C4-2B (cell line): ENCODE results near the gene GLS.

Source experiments
- ZFX ChIP-seq: fragments of 450-650 bp; IDR thresholded peaks from 2 replicates; pipeline ENCODE4 v1.6.1; 2017
- TF ChIP-seq, protein P1 (sequence below): fragments of 450-650 bp; conservative IDR thresholded peaks from 2 replicates; pipeline ENCODE4 v1.5.1; 2017; ENCODE audit warnings: mild to moderate bottlenecking

GRCh38 chr2:191003405-191004309 lies 123.0 kb downstream of the GLS start:
- TF ChIP-seq, protein P1, sequence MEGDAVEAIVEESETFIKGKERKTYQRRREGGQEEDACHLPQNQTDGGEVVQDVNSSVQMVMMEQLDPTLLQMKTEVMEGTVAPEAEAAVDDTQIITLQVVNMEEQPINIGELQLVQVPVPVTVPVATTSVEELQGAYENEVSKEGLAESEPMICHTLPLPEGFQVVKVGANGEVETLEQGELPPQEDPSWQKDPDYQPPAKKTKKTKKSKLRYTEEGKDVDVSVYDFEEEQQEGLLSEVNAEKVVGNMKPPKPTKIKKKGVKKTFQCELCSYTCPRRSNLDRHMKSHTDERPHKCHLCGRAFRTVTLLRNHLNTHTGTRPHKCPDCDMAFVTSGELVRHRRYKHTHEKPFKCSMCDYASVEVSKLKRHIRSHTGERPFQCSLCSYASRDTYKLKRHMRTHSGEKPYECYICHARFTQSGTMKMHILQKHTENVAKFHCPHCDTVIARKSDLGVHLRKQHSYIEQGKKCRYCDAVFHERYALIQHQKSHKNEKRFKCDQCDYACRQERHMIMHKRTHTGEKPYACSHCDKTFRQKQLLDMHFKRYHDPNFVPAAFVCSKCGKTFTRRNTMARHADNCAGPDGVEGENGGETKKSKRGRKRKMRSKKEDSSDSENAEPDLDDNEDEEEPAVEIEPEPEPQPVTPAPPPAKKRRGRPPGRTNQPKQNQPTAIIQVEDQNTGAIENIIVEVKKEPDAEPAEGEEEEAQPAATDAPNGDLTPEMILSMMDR, result no peak
- no peak for TF ChIP-seq ZFX
